GM12878 (cell line): ENCODE results near the gene VCP.

Source experiments
- BRCA1 ChIP-seq: IDR thresholded peaks from 2 replicates; pipeline ENCODE4 v1.6.1; 2011; ENCODE audit warnings: low read depth, low read length, improper control_type of control experiment
- EP300 ChIP-seq, 2 experiments: fragments of 150-350 bp in 1 of 2; IDR thresholded peaks; 2 replicates each; pipeline ENCODE4 v1.6.1; 2011 to 2012; ENCODE audit warnings: low read depth in 2 of 2, low read length in 2 of 2, borderline replicate concordance in 1 of 2, improper control_type of control experiment in 1 of 2, inconsistent platforms in 1 of 2; ENCODE audit not compliant: control insufficient read depth in 1 of 2
- EZH2 ChIP-seq: IDR thresholded peaks from 2 replicates; pipeline ENCODE4 v1.6.1; 2012; ENCODE audit warnings: low read depth, mild to moderate bottlenecking, control low read depth, inconsistent platforms, low read length, borderline replicate concordance; ENCODE audit not compliant: control insufficient read depth
- MYC ChIP-seq: IDR thresholded peaks from 2 replicates; pipeline ENCODE4 v1.6.1; 2011; ENCODE audit warnings: mild to moderate bottlenecking, low read length, moderate library complexity, inconsistent platforms; ENCODE audit not compliant: insufficient read depth, insufficient replicate concordance, insufficient read length, severe bottlenecking
- POLR2AphosphoS5 ChIP-seq: IDR thresholded peaks from 2 replicates; pipeline ENCODE4 v1.6.1; 2011; ENCODE audit warnings: mild to moderate bottlenecking, low read length, inconsistent platforms
- SP1 ChIP-seq: IDR thresholded peaks from one replicate; pipeline ENCODE4 v1.6.1; 2011; ENCODE audit warnings: low read depth, low read length
- STAT1 ChIP-seq: fragments of 450-650 bp; conservative IDR thresholded peaks from 2 replicates; pipeline ENCODE4 v1.6.1; 2014; ENCODE audit warnings: antibody characterized with exemption, mild to moderate bottlenecking
- TAF1 ChIP-seq: IDR thresholded peaks from 2 replicates; pipeline ENCODE4 v1.6.1; 2011; ENCODE audit warnings: mild to moderate bottlenecking, low read depth, low read length, borderline replicate concordance
- TF ChIP-seq, protein P1 (sequence below), 3 experiments: IDR thresholded peaks in 2 of 3; conservative IDR thresholded peaks in 1 of 3; 2 replicates each; pipeline ENCODE4 v1.5.1; 2011; ENCODE audit warnings: low read depth in 3 of 3, low read length in 3 of 3, mild to moderate bottlenecking in 3 of 3, control low read depth in 2 of 3, moderate library complexity in 2 of 3, inconsistent platforms in 1 of 3, mixed read lengths in 1 of 3; ENCODE audit not compliant: control insufficient read depth in 2 of 3, insufficient read depth in 1 of 3; ENCODE audit errors: extremely low read depth in 1 of 3
- TF ChIP-seq, protein P2 (sequence below): IDR thresholded peaks from 2 replicates; pipeline ENCODE4 v1.6.1; 2011; ENCODE audit warnings: mild to moderate bottlenecking, low read depth, low read length, moderate library complexity; ENCODE audit not compliant: insufficient replicate concordance
- TF ChIP-seq, protein P3 (sequence below): fragments of 450-650 bp; IDR thresholded peaks from 2 replicates; pipeline ENCODE4 v1.6.1; 2017; ENCODE audit warnings: mild to moderate bottlenecking, moderate library complexity

DNA sequence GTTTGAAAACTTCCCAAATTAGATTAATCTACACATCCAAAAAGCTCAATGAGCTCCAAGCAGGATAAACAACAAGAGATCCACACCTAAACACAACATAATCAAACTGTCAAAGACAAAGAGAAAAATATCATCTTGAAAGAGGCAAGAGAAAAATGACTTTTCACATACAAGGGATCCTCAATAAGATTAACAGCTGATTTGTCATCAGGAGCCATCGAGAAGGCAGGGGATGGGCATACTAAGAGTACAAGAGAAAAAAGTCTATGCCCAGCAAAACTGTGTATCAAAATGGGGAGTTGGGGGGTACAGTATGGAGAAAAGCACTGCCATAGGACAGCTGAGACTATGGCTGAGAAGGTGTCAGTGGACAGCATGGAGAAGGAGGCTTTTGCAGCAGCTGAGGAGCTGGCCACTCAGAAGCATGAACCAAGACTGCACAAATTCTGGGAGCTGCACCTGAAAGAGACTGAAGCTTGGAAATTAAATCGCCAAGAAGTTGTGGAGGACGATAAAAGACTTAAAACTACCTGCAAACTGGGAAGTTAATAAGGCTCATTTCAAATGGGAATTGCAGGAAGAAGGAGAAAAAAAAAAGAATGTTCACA lies 62.0 kb downstream of the VCP start:
- TF ChIP-seq, protein P1, sequence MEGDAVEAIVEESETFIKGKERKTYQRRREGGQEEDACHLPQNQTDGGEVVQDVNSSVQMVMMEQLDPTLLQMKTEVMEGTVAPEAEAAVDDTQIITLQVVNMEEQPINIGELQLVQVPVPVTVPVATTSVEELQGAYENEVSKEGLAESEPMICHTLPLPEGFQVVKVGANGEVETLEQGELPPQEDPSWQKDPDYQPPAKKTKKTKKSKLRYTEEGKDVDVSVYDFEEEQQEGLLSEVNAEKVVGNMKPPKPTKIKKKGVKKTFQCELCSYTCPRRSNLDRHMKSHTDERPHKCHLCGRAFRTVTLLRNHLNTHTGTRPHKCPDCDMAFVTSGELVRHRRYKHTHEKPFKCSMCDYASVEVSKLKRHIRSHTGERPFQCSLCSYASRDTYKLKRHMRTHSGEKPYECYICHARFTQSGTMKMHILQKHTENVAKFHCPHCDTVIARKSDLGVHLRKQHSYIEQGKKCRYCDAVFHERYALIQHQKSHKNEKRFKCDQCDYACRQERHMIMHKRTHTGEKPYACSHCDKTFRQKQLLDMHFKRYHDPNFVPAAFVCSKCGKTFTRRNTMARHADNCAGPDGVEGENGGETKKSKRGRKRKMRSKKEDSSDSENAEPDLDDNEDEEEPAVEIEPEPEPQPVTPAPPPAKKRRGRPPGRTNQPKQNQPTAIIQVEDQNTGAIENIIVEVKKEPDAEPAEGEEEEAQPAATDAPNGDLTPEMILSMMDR (IDR thresholded peaks at IDR 0.05 in 2 of 3, conservative IDR thresholded peaks at IDR 0.05 in 1 of 3; ENCODE audit: control insufficient read depth in 2 of 3, extremely low read depth in 1 of 3, insufficient read depth in 1 of 3, low read depth in 3 of 3, low read length in 3 of 3): no peak
- TF ChIP-seq SP1 (no peak), MYC (no peak), EP300 (IDR thresholded peaks at IDR 0.05; ENCODE audit: borderline replicate concordance in 1 of 2, control insufficient read depth in 1 of 2, low read depth in 2 of 2, low read length in 2 of 2) (no peak), EZH2 (no peak), POLR2AphosphoS5 (no peak), STAT1 (no peak), BRCA1 (no peak), TAF1 (no peak)
- TF ChIP-seq, protein P2, sequence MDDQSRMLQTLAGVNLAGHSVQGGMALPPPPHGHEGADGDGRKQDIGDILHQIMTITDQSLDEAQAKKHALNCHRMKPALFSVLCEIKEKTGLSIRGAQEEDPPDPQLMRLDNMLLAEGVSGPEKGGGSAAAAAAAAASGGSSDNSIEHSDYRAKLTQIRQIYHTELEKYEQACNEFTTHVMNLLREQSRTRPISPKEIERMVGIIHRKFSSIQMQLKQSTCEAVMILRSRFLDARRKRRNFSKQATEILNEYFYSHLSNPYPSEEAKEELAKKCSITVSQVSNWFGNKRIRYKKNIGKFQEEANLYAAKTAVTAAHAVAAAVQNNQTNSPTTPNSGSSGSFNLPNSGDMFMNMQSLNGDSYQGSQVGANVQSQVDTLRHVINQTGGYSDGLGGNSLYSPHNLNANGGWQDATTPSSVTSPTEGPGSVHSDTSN: no peak
- TF ChIP-seq, protein P3, sequence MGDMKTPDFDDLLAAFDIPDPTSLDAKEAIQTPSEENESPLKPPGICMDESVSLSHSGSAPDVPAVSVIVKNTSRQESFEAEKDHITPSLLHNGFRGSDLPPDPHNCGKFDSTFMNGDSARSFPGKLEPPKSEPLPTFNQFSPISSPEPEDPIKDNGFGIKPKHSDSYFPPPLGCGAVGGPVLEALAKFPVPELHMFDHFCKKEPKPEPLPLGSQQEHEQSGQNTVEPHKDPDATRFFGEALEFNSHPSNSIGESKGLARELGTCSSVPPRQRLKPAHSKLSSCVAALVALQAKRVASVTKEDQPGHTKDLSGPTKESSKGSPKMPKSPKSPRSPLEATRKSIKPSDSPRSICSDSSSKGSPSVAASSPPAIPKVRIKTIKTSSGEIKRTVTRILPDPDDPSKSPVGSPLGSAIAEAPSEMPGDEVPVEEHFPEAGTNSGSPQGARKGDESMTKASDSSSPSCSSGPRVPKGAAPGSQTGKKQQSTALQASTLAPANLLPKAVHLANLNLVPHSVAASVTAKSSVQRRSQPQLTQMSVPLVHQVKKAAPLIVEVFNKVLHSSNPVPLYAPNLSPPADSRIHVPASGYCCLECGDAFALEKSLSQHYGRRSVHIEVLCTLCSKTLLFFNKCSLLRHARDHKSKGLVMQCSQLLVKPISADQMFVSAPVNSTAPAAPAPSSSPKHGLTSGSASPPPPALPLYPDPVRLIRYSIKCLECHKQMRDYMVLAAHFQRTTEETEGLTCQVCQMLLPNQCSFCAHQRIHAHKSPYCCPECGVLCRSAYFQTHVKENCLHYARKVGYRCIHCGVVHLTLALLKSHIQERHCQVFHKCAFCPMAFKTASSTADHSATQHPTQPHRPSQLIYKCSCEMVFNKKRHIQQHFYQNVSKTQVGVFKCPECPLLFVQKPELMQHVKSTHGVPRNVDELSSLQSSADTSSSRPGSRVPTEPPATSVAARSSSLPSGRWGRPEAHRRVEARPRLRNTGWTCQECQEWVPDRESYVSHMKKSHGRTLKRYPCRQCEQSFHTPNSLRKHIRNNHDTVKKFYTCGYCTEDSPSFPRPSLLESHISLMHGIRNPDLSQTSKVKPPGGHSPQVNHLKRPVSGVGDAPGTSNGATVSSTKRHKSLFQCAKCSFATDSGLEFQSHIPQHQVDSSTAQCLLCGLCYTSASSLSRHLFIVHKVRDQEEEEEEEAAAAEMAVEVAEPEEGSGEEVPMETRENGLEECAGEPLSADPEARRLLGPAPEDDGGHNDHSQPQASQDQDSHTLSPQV: no peak
